VCaP (cell line): Measurements from ENCODE around the gene OR4Q3.
"Not testable (repeated sequence)": the region's sequence is repeated elsewhere in the genome, so short reads cannot be mapped to it uniquely, and the experiment has no call there.

Source experiments
- H3K27ac ChIP-seq: fragments of 450-650 bp; 2 replicates; pipeline ENCODE4 v1.5.1; 2017
- CTCF ChIP-seq: fragments of 450-650 bp; conservative IDR thresholded peaks from 2 replicates; pipeline ENCODE4 v1.5.1; 2017; ENCODE audit warnings: mild to moderate bottlenecking, moderate library complexity

The OR4Q3 gene

GRCh38 chr14:19743256-19743655, at the start of gene OR4Q3:
TSS of gene OR4Q3 (plus strand) at chr14:19743571.
- no peak for TF ChIP-seq CTCF
- H3K27ac ChIP-seq = no peak within 1 kb of the TSS

- no peak for TF ChIP-seq CTCF
Observed at GRCh38 chr14:19729359-19729758, 14.0 kb upstream of the OR4Q3 start.

GRCh38 chr14:19729763-19730162, 13.6 kb upstream of the OR4Q3 start:
- TF ChIP-seq CTCF = no peak
- H3K27ac ChIP-seq = no peak overlapping the region

More at GRCh38 chr14:19729359-19729758, 14.0 kb upstream of the OR4Q3 start:
- H3K27ac ChIP-seq = no peak overlapping the region

- H3K27ac ChIP-seq = not testable (repeated sequence)
Observed at GRCh38 chr14:19733893-19734292, 9.5 kb upstream of the OR4Q3 start.

- H3K27ac ChIP-seq = not testable (repeated sequence)
Observed at GRCh38 chr14:19752316-19752715, 8.9 kb downstream of the OR4Q3 start.

GRCh38 chr14:19754172-19754571, 10.8 kb downstream of the OR4Q3 start:
- H3K27ac ChIP-seq = no peak overlapping the region
- TF ChIP-seq CTCF = no peak

- H3K27ac ChIP-seq = not testable (repeated sequence)
Observed at GRCh38 chr14:19771491-19771890, 28.1 kb downstream of the OR4Q3 start.

- no peak for TF ChIP-seq CTCF
- H3K27ac ChIP-seq = no peak overlapping the region
Observed at GRCh38 chr14:19771895-19772430, 28.6 kb downstream of the OR4Q3 start.

- not testable (repeated sequence) for H3K27ac ChIP-seq
Observed at GRCh38 chr14:19772454-19772853, 29.1 kb downstream of the OR4Q3 start.

GRCh38 chr14:19773204-19773603, 29.8 kb downstream of the OR4Q3 start, which contains the start of gene OR4M1:
TSS of gene OR4M1 (plus strand) at chr14:19773504. CDS start at chr14:19780323, 6,819 bp downstream.
- not testable (repeated sequence) for H3K27ac ChIP-seq

- no peak for TF ChIP-seq CTCF
- no peak overlapping the region for H3K27ac ChIP-seq
Observed at GRCh38 chr14:19775587-19775986, 32.2 kb downstream of the OR4Q3 start.

- H3K27ac ChIP-seq = not testable (repeated sequence)
Observed at GRCh38 chr14:19785848-19786247, 42.5 kb downstream of the OR4Q3 start.

GRCh38 chr14:19787318-19787717, 43.9 kb downstream of the OR4Q3 start:
- H3K27ac ChIP-seq = not testable (repeated sequence)

GRCh38 chr14:19788150-19788549, 44.8 kb downstream of the OR4Q3 start:
- H3K27ac ChIP-seq = not testable (repeated sequence)
